ENCODE results near the gene DMXL2. TPM values are rescaled to one million over a fixed set of nuclear protein-coding genes. Genes with fewer than 3 reads are reported as not detected.

The DMXL2 gene
- total RNA-seq, 4 donors from 2014 or later = 34.3 to 49.0 (median 45.7) TPM

GRCh38 chr15:51561271-51561670 is 61.3 kb downstream of the DMXL2 start:
- Histone ChIP-seq H3K27me3 (no peaks in the 10 kb centered on the region), H3K4me3 (replicated peaks in 1 of 3) (no peak overlapping the region), H3K9me3 (no peaks in the 10 kb centered on the region), H3K4me1 (no peaks in the 10 kb centered on the region), H3K27ac (no peak overlapping the region), H3K36me3 (no peaks in the 10 kb centered on the region)
- TF ChIP-seq POLR2A (IDR thresholded peaks at IDR 0.05) (no peak), CTCF (IDR thresholded peaks at IDR 0.05) (no peak)
- intact Hi-C loops (cut with DNase I) = no loop called here
- DNase-seq = no peak
- 75 to 79% methylated on average over 5 of the region's 5 CpGs for WGBS, 2 donors

DNA sequence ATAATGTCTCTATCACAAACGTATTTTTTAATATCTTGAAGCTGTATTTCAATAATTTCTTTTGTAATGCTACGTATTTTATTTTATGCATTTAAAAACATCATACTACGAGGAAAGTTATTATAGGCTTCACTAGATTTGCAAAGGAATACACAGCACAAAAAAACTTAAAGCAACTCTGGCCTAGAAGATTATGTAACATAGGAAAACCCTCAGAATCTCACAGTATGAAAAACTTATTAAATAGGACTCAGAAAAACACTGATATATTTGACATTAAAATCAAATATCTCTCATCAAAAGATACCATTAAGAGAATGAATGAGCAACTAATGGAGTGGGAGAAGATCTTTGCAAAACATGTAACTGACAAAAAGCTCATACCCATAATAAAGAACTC is 63.7 kb downstream of the DMXL2 start:
- H3K4me3 ChIP-seq (replicated peaks in 1 of 3) = no peak overlapping the region
- intact Hi-C loops (cut with DNase I) = no loop called here
- no peaks in the 10 kb centered on the region for H3K27me3 ChIP-seq
- no peak overlapping the region for H3K27ac ChIP-seq
- no peak for TF ChIP-seq CTCF (IDR thresholded peaks at IDR 0.05)
- no peak for TF ChIP-seq POLR2A (IDR thresholded peaks at IDR 0.05)
- H3K9me3 ChIP-seq = no peaks in the 10 kb centered on the region
- no peaks in the 10 kb centered on the region for H3K36me3 ChIP-seq
- WGBS, 2 donors = 93 to 95% methylated on average over 3 of the region's 3 CpGs
- H3K4me1 ChIP-seq = no peaks in the 10 kb centered on the region
- DNase-seq = no peak

DNA sequence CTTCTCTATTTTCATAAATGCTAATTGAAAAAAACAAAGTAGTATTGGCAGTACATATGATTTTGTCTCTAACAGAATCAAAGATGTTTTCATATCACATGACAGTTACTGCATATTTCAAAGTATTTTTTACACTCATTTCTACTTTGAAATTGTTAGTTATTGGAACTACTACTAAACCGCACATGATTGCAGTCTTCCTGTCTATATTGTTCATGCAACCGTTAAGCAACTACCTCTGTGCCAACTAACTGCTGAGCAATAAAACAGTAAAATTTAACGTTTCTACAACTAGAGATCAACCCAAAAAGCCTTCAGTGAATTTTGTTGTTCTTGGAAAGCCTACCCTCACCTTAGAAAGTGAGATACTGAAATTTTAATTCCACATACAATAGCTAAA is 64.2 kb downstream of the DMXL2 start:
- no peak for DNase-seq
- no peaks in the 10 kb centered on the region for H3K4me1 ChIP-seq
- no peak overlapping the region for H3K27ac ChIP-seq
- no peaks in the 10 kb centered on the region for H3K9me3 ChIP-seq
- TF ChIP-seq POLR2A (IDR thresholded peaks at IDR 0.05) = no peak
- no peak for TF ChIP-seq CTCF (IDR thresholded peaks at IDR 0.05)
- intact Hi-C loops (cut with DNase I) = no loop called here
- 87 to 90% methylated on average over 3 of the region's 3 CpGs for WGBS, 2 donors
- no peak overlapping the region for H3K4me3 ChIP-seq (replicated peaks in 1 of 3)
- no peaks in the 10 kb centered on the region for H3K36me3 ChIP-seq
- H3K27me3 ChIP-seq = no peaks in the 10 kb centered on the region

DNA sequence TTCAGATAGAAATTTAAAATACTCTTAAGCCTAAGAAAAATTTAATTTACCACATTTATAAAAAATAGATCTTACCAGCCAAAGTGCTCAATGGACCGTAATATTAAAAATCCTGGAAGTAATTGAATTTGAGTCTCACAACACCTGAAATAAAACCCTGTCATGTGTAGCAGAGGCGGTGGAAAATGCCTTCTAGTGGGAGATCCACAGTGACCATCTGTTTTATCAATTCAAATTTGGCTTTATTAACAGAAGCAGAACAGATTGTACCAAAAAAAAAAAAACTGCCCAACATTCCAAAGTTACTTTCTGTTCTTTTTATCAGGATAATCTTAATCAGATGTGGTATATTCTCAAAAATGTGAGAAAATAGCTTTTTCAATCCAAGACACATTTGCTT is 71.7 kb downstream of the DMXL2 start:
- Histone ChIP-seq H3K36me3 (no peaks in the 10 kb centered on the region), H3K9me3 (no peaks in the 10 kb centered on the region), H3K27ac (no peak overlapping the region), H3K4me3 (replicated peaks in 1 of 3) (no peak overlapping the region), H3K4me1 (no peaks in the 10 kb centered on the region), H3K27me3 (no peaks in the 10 kb centered on the region)
- WGBS, 2 donors = 94 to 96% methylated on average over 2 of the region's 2 CpGs
- no peak for DNase-seq
- intact Hi-C loops (cut with DNase I) = no loop called here
- TF ChIP-seq CTCF (IDR thresholded peaks at IDR 0.05) = no peak
- TF ChIP-seq POLR2A (IDR thresholded peaks at IDR 0.05) = no peak

- Histone ChIP-seq H3K9me3 (no peaks in the 10 kb centered on the region), H3K4me3 (replicated peaks in 1 of 3) (no peak overlapping the region), H3K36me3 (no peaks in the 10 kb centered on the region), H3K4me1 (no peaks in the 10 kb centered on the region), H3K27me3 (no peaks in the 10 kb centered on the region), H3K27ac (no peak overlapping the region)
- TF ChIP-seq CTCF (IDR thresholded peaks at IDR 0.05) (no peak), POLR2A (IDR thresholded peaks at IDR 0.05) (no peak)
- intact Hi-C loops (cut with DNase I) = no loop called here
- DNase-seq = no peak
- WGBS, 2 donors = 86 to 87% methylated on average over 2 of the region's 2 CpGs
Observed at GRCh38 chr15:51547656-51548055, 74.9 kb downstream of the DMXL2 start.
